K562 treated with DMSO at 1 percent for 24 hours (cell line): Measurements from ENCODE around the gene ODR4. TPM values are rescaled to one million over a fixed set of nuclear protein-coding genes. Genes with fewer than 3 reads are reported as not detected.

Experiments
- total RNA-seq: library from RNA; unstranded; fragments of 300-600 nt; gene quantifications from 2 replicates; pipeline ENCODE4 v1.2.3, GENCODE V29; 2022; ENCODE audit warnings: low read depth; ENCODE audit not compliant: insufficient read depth

ODR4 gene
- total RNA-seq: 6.3 and 8.2 TPM in 2 replicates

GRCh38 chr1:186375152-186375928, at the start of gene ODR4, which contains the start of gene TPR:
TSS of gene ODR4 (plus strand) at chr1:186375838. CDS start at chr1:186379786, 3,948 bp downstream.
TSS of gene TPR (minus strand) at chr1:186375253. CDS start at chr1:186375028, 225 bp downstream.

GRCh38 chr1:186461014-186461413, 85.4 kb downstream of the ODR4 start, which contains the start of gene PDC:
TSS of gene PDC (minus strand) at chr1:186461114. CDS start at chr1:186449459, 11,655 bp downstream.

Other genes starting within 250 kb of the ODR4 start
- gene PRG4, start 79.6 kb upstream of the ODR4 start, total RNA-seq: not detected in 2 replicates
- gene TPR, start 585 bp upstream of the ODR4 start, total RNA-seq: 40.5 and 41.9 TPM in 2 replicates
- not detected in 2 replicates for gene PDC, start 85.3 kb downstream of the ODR4 start, total RNA-seq